ENCODE data around the gene EZR.
"Not testable (repeated sequence)": the region's sequence is repeated elsewhere in the genome, so short reads cannot be mapped to it uniquely, and the experiment has no call there.

- TF ChIP-seq, protein P1, sequence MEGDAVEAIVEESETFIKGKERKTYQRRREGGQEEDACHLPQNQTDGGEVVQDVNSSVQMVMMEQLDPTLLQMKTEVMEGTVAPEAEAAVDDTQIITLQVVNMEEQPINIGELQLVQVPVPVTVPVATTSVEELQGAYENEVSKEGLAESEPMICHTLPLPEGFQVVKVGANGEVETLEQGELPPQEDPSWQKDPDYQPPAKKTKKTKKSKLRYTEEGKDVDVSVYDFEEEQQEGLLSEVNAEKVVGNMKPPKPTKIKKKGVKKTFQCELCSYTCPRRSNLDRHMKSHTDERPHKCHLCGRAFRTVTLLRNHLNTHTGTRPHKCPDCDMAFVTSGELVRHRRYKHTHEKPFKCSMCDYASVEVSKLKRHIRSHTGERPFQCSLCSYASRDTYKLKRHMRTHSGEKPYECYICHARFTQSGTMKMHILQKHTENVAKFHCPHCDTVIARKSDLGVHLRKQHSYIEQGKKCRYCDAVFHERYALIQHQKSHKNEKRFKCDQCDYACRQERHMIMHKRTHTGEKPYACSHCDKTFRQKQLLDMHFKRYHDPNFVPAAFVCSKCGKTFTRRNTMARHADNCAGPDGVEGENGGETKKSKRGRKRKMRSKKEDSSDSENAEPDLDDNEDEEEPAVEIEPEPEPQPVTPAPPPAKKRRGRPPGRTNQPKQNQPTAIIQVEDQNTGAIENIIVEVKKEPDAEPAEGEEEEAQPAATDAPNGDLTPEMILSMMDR (IDR thresholded peaks at IDR 0.05): not testable (repeated sequence)
- not testable (repeated sequence) for TF ChIP-seq POLR2A, POLR2AphosphoS5, EP300 (IDR thresholded peaks at IDR 0.05)
Observed at GRCh38 chr6:158838790-158839189, 19.6 kb upstream of the EZR start.
